PFSK-1 (cell line): ENCODE data around the gene ABI3BP.

ENCODE experiments used
- FOXP2 ChIP-seq: optimal IDR thresholded peaks from 2 replicates; pipeline ENCODE3; 2011; ENCODE audit warnings: borderline replicate concordance, control low read depth, inconsistent platforms; ENCODE audit not compliant: insufficient read depth; ENCODE audit errors: extremely low read length, extremely low read depth
- POLR2AphosphoS5 ChIP-seq: IDR thresholded peaks from 2 replicates; pipeline ENCODE4 v1.6.1; 2012; ENCODE audit warnings: low read depth, mild to moderate bottlenecking, control low read depth, low read length, moderate library complexity
- SIN3A ChIP-seq: IDR thresholded peaks from 2 replicates; pipeline ENCODE4 v1.6.1; 2012; ENCODE audit warnings: mild to moderate bottlenecking, low read length, moderate library complexity, borderline replicate concordance; ENCODE audit not compliant: insufficient read depth
- TAF1 ChIP-seq: IDR thresholded peaks from 2 replicates; pipeline ENCODE4 v1.6.1; 2012; ENCODE audit warnings: low read length, control low read depth, borderline replicate concordance; ENCODE audit not compliant: insufficient read depth
- TF ChIP-seq, protein P1 (sequence below), 2 experiments: IDR thresholded peaks; 2 replicates each; pipeline versions ENCODE4 v1.6.1 to v1.8.0; 2011 to 2012; ENCODE audit warnings: low read depth in 2 of 2, low read length in 2 of 2, control low read depth in 1 of 2, inconsistent platforms in 1 of 2, mild to moderate bottlenecking in 1 of 2, moderate library complexity in 1 of 2; ENCODE audit not compliant: insufficient read depth in 1 of 2

ABI3BP gene

DNA sequence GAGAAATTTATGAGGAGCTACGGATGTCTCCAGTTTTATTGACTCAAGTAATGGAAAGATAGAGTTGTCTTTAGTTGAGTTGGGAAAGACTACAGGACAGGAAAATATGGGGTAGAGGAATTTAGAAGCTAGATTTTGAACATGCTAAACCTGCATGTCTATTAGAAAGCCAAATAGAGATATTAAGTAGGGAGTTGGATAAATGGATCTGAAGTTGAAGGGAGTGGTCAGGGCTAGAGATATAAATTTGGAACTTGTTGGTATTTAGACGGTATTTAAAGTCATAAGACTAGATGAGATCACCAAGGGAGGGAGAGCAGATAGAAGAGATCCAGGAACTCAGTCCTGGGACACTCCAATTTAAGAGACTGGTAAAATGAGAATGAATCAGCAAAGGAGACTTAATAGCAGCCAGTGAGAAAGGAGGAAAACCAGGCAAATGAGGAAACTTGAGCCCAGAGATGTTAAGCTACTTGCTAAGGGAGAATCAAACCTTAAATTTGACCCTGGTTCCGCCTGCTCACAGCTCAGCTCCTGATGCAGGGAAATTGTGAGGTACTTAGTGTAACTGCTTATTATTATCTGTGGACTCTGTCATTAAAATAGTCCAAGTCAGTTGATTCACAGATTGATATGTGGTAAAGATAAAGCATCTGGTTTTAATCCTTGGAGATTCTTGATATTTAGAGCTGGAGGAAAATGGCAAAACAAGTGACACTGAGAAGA, 35.8 kb downstream of the ABI3BP start:
- TF ChIP-seq POLR2AphosphoS5 = no peak
- TF ChIP-seq, protein P1, sequence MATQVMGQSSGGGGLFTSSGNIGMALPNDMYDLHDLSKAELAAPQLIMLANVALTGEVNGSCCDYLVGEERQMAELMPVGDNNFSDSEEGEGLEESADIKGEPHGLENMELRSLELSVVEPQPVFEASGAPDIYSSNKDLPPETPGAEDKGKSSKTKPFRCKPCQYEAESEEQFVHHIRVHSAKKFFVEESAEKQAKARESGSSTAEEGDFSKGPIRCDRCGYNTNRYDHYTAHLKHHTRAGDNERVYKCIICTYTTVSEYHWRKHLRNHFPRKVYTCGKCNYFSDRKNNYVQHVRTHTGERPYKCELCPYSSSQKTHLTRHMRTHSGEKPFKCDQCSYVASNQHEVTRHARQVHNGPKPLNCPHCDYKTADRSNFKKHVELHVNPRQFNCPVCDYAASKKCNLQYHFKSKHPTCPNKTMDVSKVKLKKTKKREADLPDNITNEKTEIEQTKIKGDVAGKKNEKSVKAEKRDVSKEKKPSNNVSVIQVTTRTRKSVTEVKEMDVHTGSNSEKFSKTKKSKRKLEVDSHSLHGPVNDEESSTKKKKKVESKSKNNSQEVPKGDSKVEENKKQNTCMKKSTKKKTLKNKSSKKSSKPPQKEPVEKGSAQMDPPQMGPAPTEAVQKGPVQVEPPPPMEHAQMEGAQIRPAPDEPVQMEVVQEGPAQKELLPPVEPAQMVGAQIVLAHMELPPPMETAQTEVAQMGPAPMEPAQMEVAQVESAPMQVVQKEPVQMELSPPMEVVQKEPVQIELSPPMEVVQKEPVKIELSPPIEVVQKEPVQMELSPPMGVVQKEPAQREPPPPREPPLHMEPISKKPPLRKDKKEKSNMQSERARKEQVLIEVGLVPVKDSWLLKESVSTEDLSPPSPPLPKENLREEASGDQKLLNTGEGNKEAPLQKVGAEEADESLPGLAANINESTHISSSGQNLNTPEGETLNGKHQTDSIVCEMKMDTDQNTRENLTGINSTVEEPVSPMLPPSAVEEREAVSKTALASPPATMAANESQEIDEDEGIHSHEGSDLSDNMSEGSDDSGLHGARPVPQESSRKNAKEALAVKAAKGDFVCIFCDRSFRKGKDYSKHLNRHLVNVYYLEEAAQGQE (IDR thresholded peaks at IDR 0.05; ENCODE audit: insufficient read depth in 1 of 2, low read depth in 2 of 2, low read length in 2 of 2) = no peak
- TF ChIP-seq FOXP2 = no peak
- no peak for TF ChIP-seq TAF1
- no peak for TF ChIP-seq SIN3A

DNA sequence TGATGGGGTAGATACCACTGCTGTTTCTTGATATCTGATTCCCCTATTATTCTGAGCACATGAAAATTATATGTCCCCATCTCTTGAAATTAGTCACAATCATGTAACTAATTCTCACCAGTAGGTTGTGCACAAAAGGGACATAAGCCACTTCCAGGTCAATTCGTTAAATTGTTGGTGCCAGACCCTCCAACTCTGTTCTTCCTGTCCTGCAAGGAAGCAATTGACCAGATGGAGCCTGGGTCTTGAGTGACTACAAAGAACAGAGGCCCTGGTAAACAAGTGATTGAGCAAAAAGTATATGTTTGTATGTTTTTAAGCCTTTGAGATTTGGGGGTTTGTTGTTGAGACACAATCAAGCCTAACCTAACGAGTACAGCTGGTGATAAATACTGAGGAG, 36.9 kb downstream of the ABI3BP start:
- TF ChIP-seq POLR2AphosphoS5 (no peak), TAF1 (no peak), FOXP2 (no peak), SIN3A (no peak)
- TF ChIP-seq, protein P1 (IDR thresholded peaks at IDR 0.05; ENCODE audit: insufficient read depth in 1 of 2, low read depth in 2 of 2, low read length in 2 of 2) = no peak

DNA sequence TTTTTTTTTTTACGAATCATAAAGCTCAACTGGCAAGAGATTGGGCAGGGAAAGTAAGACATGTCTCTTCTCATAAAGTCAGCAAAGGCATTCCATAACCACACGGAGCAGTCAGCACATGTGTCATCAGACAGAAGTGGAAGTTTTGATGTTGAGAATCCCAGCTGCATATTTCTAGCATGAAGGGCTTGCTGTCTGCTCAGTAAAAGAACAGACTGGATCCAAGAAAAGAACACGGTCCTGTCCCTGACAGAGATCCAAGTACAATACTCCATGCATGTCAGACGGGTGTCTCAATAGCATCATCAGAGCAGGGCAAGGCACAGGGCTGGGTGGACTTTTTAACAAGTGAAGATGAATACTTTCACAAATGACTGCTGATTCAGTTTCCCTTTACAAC, 38.2 kb downstream of the ABI3BP start:
- no peak for TF ChIP-seq SIN3A

DNA sequence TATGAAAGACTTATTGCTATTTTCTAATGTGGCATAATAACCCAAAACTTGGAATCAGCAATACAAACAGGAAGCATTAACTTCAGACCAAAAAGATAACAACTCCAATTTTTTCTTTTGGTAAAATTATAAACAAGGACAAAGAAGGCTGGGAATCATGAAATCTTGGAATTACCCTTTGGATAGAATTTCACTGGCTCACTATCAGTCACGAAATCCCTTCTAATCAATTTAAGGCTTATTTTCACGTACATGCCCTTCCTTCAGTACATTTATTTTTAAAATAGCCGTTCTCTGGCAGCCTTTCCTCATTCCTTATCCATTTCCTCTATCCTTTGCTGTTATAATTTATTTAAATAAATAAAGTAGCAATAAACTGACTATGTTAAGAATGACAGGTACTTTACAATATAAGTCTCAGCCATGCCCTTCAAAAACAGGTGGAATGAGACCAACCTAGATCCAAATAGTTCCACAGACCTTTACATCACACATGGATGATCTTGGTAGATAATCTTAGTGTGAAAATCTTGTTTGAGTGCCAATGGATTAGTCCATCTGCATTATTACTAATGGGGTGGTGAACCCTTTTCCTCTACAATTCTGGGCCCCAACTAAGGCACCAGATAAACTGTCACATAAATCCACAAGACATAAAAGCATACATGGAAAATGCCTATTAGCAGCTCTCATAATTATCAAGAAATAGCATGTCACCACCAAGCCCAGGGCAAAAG, 38.9 kb downstream of the ABI3BP start:
- no peak for TF ChIP-seq POLR2AphosphoS5
- no peak for TF ChIP-seq TAF1
- TF ChIP-seq SIN3A = no peak
- TF ChIP-seq, protein P1 (IDR thresholded peaks at IDR 0.05; ENCODE audit: insufficient read depth in 1 of 2, low read depth in 2 of 2, low read length in 2 of 2) = no peak
- no peak for TF ChIP-seq FOXP2

DNA sequence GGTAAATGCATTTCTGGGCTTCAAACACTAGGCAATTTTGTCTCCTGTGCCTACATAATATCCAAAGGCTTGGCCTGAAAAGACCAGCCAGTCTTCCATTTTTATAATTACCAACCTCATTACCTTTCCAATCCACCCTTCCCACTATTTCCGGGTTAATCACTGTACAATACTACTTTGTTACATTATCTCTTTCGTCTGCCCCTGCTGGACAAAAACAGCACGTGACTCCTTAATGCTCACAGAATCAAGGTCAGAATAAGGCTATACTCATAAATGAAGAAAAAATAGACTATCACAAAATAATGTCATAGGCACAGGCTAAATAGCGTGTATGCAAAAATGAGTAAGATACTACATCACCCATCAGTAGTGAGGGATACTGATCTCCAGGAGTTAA, 40.1 kb downstream of the ABI3BP start:
- TF ChIP-seq TAF1 (no peak), POLR2AphosphoS5 (no peak), FOXP2 (no peak), SIN3A (no peak)
- TF ChIP-seq, protein P1 (IDR thresholded peaks at IDR 0.05; ENCODE audit: insufficient read depth in 1 of 2, low read depth in 2 of 2, low read length in 2 of 2) = no peak
